ENCODE measurements around the gene SPEG.

DNA sequence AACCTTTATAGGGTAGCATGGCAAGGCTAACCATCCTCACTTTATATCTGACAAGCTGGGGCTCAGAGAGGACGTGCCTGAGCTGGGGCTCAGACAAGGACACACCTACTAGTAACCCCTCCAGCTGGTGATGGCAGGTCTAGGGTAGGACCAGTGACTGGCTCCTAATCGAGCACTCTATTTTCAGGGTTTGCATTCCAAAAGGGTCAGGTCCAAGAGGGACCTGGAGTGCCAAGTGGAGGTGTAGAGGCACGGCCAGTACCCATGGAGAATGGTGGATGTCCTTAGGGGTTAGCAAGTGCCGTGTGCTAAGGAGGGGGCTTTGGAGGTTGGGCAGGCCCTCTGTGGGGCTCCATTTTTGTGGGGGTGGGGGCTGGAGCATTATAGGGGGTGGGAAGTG lies 17.7 kb upstream of the SPEG start:
- TF ChIP-seq POLR2A (IDR thresholded peaks at IDR 0.05), result no peak
- TF ChIP-seq, protein P1, sequence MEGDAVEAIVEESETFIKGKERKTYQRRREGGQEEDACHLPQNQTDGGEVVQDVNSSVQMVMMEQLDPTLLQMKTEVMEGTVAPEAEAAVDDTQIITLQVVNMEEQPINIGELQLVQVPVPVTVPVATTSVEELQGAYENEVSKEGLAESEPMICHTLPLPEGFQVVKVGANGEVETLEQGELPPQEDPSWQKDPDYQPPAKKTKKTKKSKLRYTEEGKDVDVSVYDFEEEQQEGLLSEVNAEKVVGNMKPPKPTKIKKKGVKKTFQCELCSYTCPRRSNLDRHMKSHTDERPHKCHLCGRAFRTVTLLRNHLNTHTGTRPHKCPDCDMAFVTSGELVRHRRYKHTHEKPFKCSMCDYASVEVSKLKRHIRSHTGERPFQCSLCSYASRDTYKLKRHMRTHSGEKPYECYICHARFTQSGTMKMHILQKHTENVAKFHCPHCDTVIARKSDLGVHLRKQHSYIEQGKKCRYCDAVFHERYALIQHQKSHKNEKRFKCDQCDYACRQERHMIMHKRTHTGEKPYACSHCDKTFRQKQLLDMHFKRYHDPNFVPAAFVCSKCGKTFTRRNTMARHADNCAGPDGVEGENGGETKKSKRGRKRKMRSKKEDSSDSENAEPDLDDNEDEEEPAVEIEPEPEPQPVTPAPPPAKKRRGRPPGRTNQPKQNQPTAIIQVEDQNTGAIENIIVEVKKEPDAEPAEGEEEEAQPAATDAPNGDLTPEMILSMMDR (IDR thresholded peaks at IDR 0.05), result no peak

Measured in Peyer's patch (tissue), 4 donors.